Fibroblast of lung (primary cell): ENCODE results near the gene SPACA5. TPM values are rescaled to one million over a fixed set of nuclear protein-coding genes. Genes with fewer than 3 reads are reported as not detected.

Experiments used
- DNase-seq, 2 donors: peaks; one replicate each; pipeline versions ENCODE4 v3.0.0 to v3.0.0-alpha.2; 2010; ENCODE audit warnings: low read depth in 2 of 2
- H2AFZ ChIP-seq: 2 replicates; pipeline ENCODE4 v1.5.1; 2012; ENCODE audit warnings: low read length, control low read depth, inconsistent platforms
- H3K27ac ChIP-seq: 2 replicates; pipeline ENCODE4 v1.5.1; 2011; ENCODE audit warnings: low read length, control low read depth; ENCODE audit not compliant: insufficient read depth
- H3K27me3 ChIP-seq: 2 replicates; pipeline ENCODE4 v1.5.1; 2011; ENCODE audit warnings: mild to moderate bottlenecking, low read length; ENCODE audit not compliant: control insufficient read depth, insufficient read depth
- H3K36me3 ChIP-seq: 2 replicates; pipeline ENCODE4 v1.5.1; 2011; ENCODE audit warnings: low read length; ENCODE audit not compliant: control insufficient read depth, insufficient read depth
- H3K4me1 ChIP-seq: 2 replicates; pipeline ENCODE4 v1.5.1; 2011; ENCODE audit warnings: low read length; ENCODE audit not compliant: control insufficient read depth, insufficient read depth; ENCODE audit errors: extremely low read depth
- H3K4me2 ChIP-seq: 2 replicates; pipeline ENCODE4 v1.5.1; 2011; ENCODE audit warnings: low read length, control low read depth; ENCODE audit not compliant: insufficient read depth; ENCODE audit errors: extremely low read depth
- H3K4me3 ChIP-seq, 4 experiments: fragments of 200-600 bp in 1 of 4; sonication (generic) in 1 of 4; replicated peaks in 1 of 4; 2 replicates each; pipeline ENCODE4 v1.5.1; 2011 to 2016; ENCODE audit warnings: low read length in 4 of 4, low read depth in 3 of 4, mild to moderate bottlenecking in 3 of 4, control low read depth in 2 of 4, inconsistent platforms in 1 of 4, mixed read lengths in 1 of 4; ENCODE audit not compliant: insufficient read depth in 1 of 4; ENCODE audit errors: control extremely low read depth in 1 of 4
- H3K79me2 ChIP-seq: 2 replicates; pipeline ENCODE4 v1.5.1; 2012; ENCODE audit warnings: mild to moderate bottlenecking, low read length, inconsistent platforms; ENCODE audit not compliant: control insufficient read depth, insufficient read depth
- H3K9ac ChIP-seq: 2 replicates; pipeline ENCODE4 v1.5.1; 2011; ENCODE audit warnings: mild to moderate bottlenecking, low read length, control low read depth; ENCODE audit not compliant: insufficient read depth
- H3K9me3 ChIP-seq: 2 replicates; pipeline ENCODE4 v1.5.1; 2012; ENCODE audit warnings: low read depth, low read length; ENCODE audit not compliant: control insufficient read depth, insufficient read depth
- H4K20me1 ChIP-seq: 2 replicates; pipeline ENCODE4 v1.5.1; 2011; ENCODE audit warnings: low read length; ENCODE audit not compliant: control insufficient read depth, insufficient read depth; ENCODE audit errors: extremely low read depth
- EZH2 ChIP-seq: IDR thresholded peaks from 2 replicates; pipeline ENCODE4 v1.5.1; 2012; ENCODE audit warnings: low read length, control low read depth, mild to moderate bottlenecking; ENCODE audit errors: missing control alignments
- polyA plus RNA-seq, 2 donors: library from polyadenylated mRNA; depleted of rRNA in 1 of 2; stranded (reverse) in 1 of 2; unstranded in 1 of 2; fragments of >200 nt; gene quantifications; 2 replicates each; pipeline ENCODE4 v1.2.1, GENCODE V29; 2011 to 2012; ENCODE audit warnings: missing spikeins in 1 of 2
- total RNA-seq: library from RNA; depleted of rRNA; stranded (reverse); fragments of >200 nt; gene quantifications from 2 replicates; pipeline ENCODE4 v1.2.1, GENCODE V29; 2014
- TF ChIP-seq, protein P1 (sequence below), 2 donors: IDR thresholded peaks in 1 of 2; conservative IDR thresholded peaks in 1 of 2; 1 replicate in 1 of 2; 2 replicates in 1 of 2; pipeline ENCODE4 v1.5.1; 2011 to 2012; ENCODE audit warnings: low read length in 2 of 2, control low read depth in 1 of 2, inconsistent platforms in 1 of 2, low read depth in 1 of 2, mild to moderate bottlenecking in 1 of 2

SPACA5 gene
- total and polyA plus RNA-seq, 2 donors (not counting 1 experiment from before 2014, with no cell fraction given): not detected

DNA sequence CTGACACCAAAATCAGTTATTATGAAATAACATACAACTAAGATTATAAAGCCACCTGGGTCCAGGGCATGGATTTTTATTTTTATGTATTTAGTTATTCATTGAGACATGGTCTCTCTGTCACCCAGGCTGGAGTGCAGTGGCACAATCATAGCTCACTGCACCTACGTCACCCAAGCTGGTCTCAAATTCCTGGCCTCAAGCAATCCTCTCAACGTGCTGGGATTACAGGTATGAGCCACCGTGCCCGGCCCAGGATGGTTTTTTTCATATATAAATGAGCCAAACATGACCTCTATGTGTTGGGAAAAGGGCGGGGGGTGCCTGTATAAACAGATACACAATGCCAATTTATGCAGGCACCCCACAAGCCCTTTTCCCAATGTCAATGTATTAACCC is 40.1 kb downstream of the SPACA5 start:
- Histone ChIP-seq H3K4me2 (no peak overlapping the region), H3K4me3 (no peak overlapping the region), H3K27me3 (no peaks in the 10 kb centered on the region), H3K27ac (no peak overlapping the region), H3K9me3 (no peaks in the 10 kb centered on the region), H3K36me3 (no peaks in the 10 kb centered on the region), H3K4me1 (peaks cover 3% of the 10 kb centered on the region), H2AFZ (no peak overlapping the region), H4K20me1 (no peaks in the 10 kb centered on the region), H3K79me2 (no peaks in the 10 kb centered on the region), H3K9ac (no peak overlapping the region)
- TF ChIP-seq EZH2: no peak
- TF ChIP-seq, protein P1, sequence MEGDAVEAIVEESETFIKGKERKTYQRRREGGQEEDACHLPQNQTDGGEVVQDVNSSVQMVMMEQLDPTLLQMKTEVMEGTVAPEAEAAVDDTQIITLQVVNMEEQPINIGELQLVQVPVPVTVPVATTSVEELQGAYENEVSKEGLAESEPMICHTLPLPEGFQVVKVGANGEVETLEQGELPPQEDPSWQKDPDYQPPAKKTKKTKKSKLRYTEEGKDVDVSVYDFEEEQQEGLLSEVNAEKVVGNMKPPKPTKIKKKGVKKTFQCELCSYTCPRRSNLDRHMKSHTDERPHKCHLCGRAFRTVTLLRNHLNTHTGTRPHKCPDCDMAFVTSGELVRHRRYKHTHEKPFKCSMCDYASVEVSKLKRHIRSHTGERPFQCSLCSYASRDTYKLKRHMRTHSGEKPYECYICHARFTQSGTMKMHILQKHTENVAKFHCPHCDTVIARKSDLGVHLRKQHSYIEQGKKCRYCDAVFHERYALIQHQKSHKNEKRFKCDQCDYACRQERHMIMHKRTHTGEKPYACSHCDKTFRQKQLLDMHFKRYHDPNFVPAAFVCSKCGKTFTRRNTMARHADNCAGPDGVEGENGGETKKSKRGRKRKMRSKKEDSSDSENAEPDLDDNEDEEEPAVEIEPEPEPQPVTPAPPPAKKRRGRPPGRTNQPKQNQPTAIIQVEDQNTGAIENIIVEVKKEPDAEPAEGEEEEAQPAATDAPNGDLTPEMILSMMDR (conservative IDR thresholded peaks at IDR 0.05 in 1 of 2, IDR thresholded peaks at IDR 0.05 in 1 of 2; ENCODE audit: low read depth in 1 of 2, low read length in 2 of 2): no peak
- DNase-seq: no peak

DNA sequence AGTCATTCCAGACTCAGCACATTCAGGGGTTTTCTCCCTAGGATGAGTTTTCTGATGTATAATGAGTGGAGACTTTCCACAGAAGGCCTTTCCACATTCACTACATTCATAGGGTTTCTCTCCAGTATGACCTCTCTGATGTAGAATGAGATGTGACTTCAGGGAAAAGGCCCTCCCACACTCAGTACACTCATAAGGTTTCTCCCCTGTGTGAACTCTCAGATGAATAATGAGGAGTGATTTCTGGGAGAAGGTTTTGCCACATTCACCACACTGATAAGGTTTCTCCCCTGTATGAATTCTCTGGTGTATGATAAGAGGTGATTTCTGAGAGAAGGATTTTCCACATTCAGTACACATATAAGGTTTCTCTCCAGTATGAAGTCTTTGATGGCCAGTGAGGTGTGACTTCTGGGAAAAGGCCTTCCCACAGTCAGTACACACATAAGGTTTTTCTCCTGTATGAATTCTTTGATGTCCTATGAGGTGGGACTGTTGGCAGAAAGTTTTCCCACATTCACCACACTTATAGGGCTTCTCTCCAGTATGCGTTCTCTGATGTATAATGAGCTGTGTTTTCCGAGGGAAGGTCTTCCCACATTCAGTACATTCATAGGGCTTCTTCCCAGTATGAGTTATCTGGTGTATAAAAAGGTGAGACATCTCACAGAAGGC is 52.0 kb downstream of the SPACA5 start:
- Histone ChIP-seq H3K4me2 (no peak overlapping the region), H2AFZ (no peak overlapping the region), H3K27ac (no peak overlapping the region), H3K9ac (no peak overlapping the region), H4K20me1 (no peaks in the 10 kb centered on the region), H3K36me3 (no peaks in the 10 kb centered on the region), H3K9me3 (no peaks in the 10 kb centered on the region), H3K4me1 (no peaks in the 10 kb centered on the region), H3K4me3 (no peak overlapping the region), H3K79me2 (no peaks in the 10 kb centered on the region), H3K27me3 (no peaks in the 10 kb centered on the region)
- no peak for DNase-seq
- TF ChIP-seq EZH2: no peak
- TF ChIP-seq, protein P1 (conservative IDR thresholded peaks at IDR 0.05 in 1 of 2, IDR thresholded peaks at IDR 0.05 in 1 of 2; ENCODE audit: low read depth in 1 of 2, low read length in 2 of 2): no peak

DNA sequence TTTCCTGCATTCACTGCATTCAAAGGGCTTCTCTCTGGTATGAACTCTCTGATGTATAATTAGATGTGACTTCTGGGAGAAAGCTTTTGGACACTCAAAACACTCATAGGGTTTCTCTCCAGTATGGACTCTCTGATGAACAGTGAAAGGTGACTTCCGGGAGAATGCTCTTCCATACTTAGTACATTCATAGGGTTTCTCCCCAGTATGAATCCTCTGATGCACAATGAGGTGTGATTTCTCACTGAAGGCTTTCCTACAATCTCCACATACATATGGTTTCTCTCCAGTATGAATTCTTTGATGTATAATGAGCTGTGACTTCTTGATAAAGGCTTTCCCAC is 52.5 kb downstream of the SPACA5 start:
- Histone ChIP-seq H3K4me1 (no peaks in the 10 kb centered on the region), H3K27ac (no peak overlapping the region), H3K4me3 (no peak overlapping the region), H3K9me3 (no peaks in the 10 kb centered on the region), H2AFZ (no peak overlapping the region), H3K9ac (no peak overlapping the region), H4K20me1 (no peaks in the 10 kb centered on the region), H3K4me2 (no peak overlapping the region), H3K36me3 (no peaks in the 10 kb centered on the region), H3K79me2 (no peaks in the 10 kb centered on the region), H3K27me3 (no peaks in the 10 kb centered on the region)
- no peak for TF ChIP-seq EZH2
- TF ChIP-seq, protein P1 (conservative IDR thresholded peaks at IDR 0.05 in 1 of 2, IDR thresholded peaks at IDR 0.05 in 1 of 2; ENCODE audit: low read depth in 1 of 2, low read length in 2 of 2): no peak
- DNase-seq: no peak

Other genes starting within 250 kb of the SPACA5 start
- gene ZNF81, start 170.1 kb upstream of the SPACA5 start, total RNA-seq: 5.4 and 5.6 TPM in 2 replicates
- gene ZNF81, start 170.1 kb upstream of the SPACA5 start, polyA plus RNA-seq: 2.5 and 3.5 TPM in 2 replicates
- gene ZNF182, start 3.0 kb upstream of the SPACA5 start, total RNA-seq: 3.6 and 4.5 TPM in 2 replicates
- 1.6 and 2.1 TPM in 2 replicates for gene ZNF182, start 3.0 kb upstream of the SPACA5 start, polyA plus RNA-seq
- gene ZNF630, start 64.7 kb downstream of the SPACA5 start, total RNA-seq: 2.1 and 4.3 TPM in 2 replicates
- gene ZNF630, start 64.7 kb downstream of the SPACA5 start, polyA plus RNA-seq: 0.32 and 0.59 TPM in 2 replicates
- gene SPACA5B, start 123.6 kb downstream of the SPACA5 start, total RNA-seq: not detected in 2 replicates
- not detected in 2 replicates for gene SPACA5B, start 123.6 kb downstream of the SPACA5 start, polyA plus RNA-seq
- gene SSX5, start 189.8 kb downstream of the SPACA5 start, total RNA-seq: not detected in 2 replicates
- not detected in 2 replicates for gene SSX5, start 189.8 kb downstream of the SPACA5 start, polyA plus RNA-seq
- gene SSX1, start 248.4 kb downstream of the SPACA5 start, total RNA-seq: not detected in 2 replicates
- not detected in 2 replicates for gene SSX1, start 248.4 kb downstream of the SPACA5 start, polyA plus RNA-seq